ENCODE measurements around the gene EXD3.
"Not testable (repeated sequence)": the region's sequence is repeated elsewhere in the genome, so short reads cannot be mapped to it uniquely, and the experiment has no call there.

DNA sequence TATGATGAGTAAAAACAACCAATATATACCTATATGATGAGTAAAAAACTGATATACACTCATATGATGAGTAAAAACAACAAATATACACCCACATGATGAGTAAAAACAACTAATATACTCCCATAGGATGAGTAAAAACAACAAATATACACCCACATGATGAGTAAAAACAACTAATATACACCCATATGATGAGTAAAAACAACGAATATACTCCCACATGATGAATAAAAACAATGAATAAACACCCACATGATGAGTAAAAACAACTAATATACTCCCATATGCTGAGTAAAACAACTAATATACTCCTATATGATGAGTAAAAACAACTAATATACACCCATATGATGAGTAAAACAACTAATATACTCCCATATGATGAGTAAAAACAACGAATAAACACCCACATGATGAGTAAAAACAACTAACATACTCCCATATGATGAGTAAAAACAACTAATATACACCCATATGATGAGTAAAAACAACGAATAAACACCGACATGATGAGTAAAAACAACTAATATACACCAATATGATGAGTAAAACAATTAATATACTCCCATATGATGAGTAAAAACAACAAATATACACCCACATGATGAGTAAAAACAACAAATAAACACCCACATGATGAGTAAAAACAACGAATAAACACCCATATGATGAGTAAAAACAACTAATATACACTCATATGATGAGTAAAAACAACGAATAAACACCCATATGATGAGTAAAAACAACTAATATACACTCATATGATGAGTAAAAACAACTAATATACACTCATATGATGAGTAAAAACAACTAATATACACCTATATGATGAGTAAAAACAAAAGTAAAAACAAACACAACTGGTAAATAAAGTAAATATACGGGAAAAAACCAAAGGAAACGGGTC is 95.1 kb downstream of the EXD3 start:
- TF ChIP-seq, protein P1, sequence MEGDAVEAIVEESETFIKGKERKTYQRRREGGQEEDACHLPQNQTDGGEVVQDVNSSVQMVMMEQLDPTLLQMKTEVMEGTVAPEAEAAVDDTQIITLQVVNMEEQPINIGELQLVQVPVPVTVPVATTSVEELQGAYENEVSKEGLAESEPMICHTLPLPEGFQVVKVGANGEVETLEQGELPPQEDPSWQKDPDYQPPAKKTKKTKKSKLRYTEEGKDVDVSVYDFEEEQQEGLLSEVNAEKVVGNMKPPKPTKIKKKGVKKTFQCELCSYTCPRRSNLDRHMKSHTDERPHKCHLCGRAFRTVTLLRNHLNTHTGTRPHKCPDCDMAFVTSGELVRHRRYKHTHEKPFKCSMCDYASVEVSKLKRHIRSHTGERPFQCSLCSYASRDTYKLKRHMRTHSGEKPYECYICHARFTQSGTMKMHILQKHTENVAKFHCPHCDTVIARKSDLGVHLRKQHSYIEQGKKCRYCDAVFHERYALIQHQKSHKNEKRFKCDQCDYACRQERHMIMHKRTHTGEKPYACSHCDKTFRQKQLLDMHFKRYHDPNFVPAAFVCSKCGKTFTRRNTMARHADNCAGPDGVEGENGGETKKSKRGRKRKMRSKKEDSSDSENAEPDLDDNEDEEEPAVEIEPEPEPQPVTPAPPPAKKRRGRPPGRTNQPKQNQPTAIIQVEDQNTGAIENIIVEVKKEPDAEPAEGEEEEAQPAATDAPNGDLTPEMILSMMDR (IDR thresholded peaks at IDR 0.05): not testable (repeated sequence)
- TF ChIP-seq POLR2A, EP300 (IDR thresholded peaks at IDR 0.05): not testable (repeated sequence)

All from stomach (tissue), 4 donors.